Measurements from ENCODE around the gene CMA1.

GRCh38 chr14:24504425-24504950 is 3.6 kb downstream of the CMA1 start:
- TF ChIP-seq CTCF (IDR thresholded peaks at IDR 0.05) (no peak), POLR2AphosphoS5 (IDR thresholded peaks at IDR 0.05) (no peak), POLR2A (IDR thresholded peaks at IDR 0.05) (no peak), EP300 (IDR thresholded peaks at IDR 0.05) (no peak)
